Activated T-cell treated with anti-CD3 and anti-CD28 coated beads for 1 hour (primary cell): ENCODE measurements around the gene ADRA2C.

Experiments used
- DNase-seq: peaks from one replicate; pipeline ENCODE4 v3.0.0-alpha.2; 2020; ENCODE audit warnings: low read depth

ADRA2C gene

GRCh38 chr4:3797831-3798790 lies 31.9 kb downstream of the ADRA2C start:
- no peak for DNase-seq

- no peak for DNase-seq
These were observed 33.3 kb downstream of the ADRA2C start for GRCh38 chr4:3799496-3799895.

- no peak for DNase-seq
These were observed 34.2 kb downstream of the ADRA2C start for GRCh38 chr4:3800351-3800750.

DNA sequence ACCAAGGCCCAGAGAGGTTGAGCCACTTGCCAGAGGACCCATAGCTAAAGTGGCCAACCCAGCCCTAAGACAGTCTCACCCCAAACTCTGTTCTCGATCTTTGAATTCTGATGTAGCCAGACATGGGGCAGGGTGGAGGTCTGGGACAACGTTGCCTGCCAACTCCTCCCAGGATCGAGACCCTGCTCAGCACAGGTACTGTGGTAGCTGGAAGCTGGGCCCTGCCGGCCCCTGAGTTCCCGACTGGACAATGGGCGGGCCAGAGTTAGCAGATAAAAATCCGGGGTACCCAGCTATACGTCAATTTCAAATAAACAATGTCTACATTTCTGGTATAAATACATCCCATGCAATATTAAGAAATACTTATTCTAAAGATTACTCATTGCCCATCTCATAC lies 35.3 kb downstream of the ADRA2C start:
- no peak for DNase-seq

- no peak for DNase-seq
These were observed 35.9 kb downstream of the ADRA2C start for GRCh38 chr4:3801931-3802550.

- DNase-seq, result no peak
These were observed 36.6 kb downstream of the ADRA2C start for GRCh38 chr4:3802571-3803474.

DNA sequence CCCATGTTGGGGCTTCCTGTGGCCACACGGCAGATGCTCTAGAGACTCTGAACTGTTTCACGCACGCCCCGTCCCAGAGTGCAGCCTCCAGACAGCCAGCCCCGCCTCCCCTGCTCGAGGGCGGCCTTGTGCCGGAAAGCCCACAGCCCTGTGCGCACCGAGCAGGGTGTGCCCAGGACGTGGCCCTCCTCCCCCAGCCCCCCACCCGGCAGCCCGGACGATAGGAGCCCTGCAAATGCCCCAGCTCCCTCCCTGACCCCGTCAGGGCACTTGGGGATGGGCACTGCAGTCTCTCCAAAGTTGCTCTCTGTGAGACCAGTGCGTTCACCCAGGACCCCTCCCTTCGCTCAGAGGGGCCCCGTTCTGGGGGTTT lies 37.3 kb downstream of the ADRA2C start:
- no peak for DNase-seq

DNA sequence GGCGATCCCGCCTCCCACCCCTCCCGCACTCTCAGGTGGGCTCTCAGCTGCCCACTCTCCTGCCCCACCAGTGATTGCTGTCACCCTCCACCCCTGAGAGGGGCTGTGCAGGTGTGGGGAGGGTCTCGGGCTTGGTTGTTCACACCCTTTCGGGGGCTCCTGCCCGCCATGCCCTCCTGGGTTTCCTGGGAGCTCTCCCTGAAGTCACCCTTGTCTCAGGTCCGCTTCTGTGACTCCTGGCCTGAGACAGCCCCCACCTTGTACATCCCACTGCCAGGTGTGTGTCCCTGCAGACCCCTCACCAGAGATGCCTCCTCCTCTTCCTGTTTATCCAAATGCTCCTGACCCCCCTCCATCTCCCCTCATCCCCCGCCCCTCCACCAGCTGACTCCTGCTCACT lies 37.8 kb downstream of the ADRA2C start:
- DNase-seq, result no peak

- no peak for DNase-seq
These were observed 38.8 kb downstream of the ADRA2C start for GRCh38 chr4:3805026-3805425.

- DNase-seq, result no peak
These were observed 39.5 kb downstream of the ADRA2C start for GRCh38 chr4:3805731-3806130.

DNA sequence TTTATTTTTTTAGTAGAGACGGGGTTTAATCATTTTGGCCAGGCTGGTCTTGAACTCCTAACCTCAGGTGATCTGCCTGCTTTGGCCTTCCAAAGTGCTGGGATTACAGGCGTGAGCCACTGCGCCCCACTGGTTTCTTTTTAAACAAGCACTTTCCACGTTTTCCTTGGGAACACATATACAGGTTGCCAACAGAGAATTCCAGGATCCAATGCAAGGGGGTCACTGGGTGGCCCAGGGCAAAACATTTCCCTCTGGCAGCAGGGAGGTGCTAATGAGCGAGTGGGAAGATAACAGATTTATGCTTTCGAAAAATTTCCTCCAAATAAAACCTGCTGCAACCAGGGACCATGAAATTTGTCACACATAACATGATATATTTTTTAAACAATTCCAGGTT lies 41.1 kb downstream of the ADRA2C start:
- DNase-seq, result no peak

DNA sequence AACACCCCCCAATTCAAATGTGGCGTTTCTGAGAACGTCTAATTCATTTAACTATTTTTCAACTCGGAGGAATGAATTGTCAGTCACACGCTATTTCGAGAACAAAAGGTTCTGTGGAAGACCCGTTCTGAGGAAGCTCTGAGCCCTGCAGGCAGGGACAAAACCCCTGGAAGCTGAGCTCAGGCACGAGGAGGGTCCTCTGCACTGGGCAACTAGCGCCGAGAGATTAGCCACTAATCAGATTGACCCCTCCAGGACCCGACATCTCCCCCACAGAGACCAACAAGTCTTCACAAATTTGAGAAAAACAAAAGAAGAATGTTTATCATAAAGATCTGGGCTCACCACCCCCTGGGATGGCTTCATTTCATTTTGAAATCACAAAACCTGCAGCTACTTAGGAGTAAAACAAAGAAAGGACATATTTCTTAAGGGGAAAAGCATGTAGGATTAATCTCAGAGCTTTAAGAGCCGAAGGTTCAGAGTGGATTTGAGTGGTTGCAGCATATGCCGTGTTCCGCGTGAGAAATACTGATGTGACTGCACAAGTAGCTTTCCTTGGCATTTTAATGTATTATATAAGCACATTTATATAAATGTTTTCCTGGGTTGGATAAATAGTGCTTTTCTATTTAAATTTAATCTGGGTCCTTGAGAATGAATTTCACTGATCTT lies 41.8 kb downstream of the ADRA2C start:
- no peak for DNase-seq

- DNase-seq, result no peak
These were observed 42.4 kb downstream of the ADRA2C start for GRCh38 chr4:3808597-3808996.

- DNase-seq, result no peak
These were observed 42.8 kb downstream of the ADRA2C start for GRCh38 chr4:3809028-3809427.

DNA sequence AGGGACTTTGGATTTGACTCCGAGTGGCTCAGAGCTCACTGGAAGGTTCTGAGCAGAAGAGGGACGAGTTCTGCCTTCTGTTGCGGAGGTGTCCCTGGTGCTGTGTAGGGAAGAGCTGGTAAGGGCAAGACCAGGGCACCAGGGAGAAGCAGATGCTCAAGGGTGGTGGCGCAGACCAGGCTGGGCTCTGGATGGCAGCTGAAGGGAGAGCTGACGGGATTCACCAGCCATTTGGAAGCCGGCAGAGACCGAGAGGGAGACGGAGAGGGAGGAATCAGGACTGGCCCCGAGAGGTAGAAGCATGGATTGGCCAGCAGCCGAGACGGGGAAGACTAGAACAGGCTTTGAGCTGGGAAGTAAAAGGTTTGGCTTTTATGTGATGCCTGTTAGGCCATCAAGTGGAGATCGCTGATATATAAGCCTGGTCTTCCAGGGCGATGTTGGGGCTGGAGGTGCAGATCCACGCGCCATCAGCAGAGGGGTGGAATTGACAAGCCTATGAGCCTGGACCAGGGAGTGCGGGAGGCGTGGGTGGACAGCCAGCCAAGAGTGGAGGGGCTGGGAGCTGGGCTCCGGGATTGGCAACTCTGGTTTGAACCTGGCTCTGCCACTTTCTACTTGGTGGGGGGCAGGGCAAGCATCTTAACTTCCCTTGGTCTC lies 43.4 kb downstream of the ADRA2C start:
- DNase-seq, result no peak

DNA sequence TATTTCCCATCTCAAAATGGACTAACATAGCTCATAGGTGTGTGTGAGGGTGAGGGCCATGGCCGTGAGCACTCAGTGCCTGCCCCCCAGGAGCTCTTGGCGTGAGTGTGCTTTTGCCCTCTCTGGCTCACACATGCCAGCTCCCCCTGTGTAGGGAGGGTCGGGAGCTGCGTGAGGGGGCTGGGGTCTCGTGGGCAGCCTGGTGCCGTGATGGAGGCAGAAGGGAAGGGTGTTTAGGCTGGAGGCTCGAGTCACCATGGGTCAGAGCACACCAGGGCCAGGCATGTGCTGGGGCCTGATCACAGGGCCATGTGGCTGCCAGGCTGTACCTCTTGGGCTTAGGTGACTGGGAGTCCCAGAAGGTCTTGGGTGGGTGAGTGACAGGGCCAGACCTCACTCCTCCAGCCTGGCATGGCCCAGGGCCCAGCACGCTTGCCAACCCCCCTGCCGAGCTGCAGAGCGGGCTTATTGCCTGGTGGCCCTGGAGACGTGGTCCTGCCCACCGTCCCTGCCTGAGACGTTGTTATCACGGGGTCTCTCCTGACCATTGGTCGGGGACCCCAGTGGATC lies 44.0 kb downstream of the ADRA2C start:
- DNase-seq, result no peak

DNA sequence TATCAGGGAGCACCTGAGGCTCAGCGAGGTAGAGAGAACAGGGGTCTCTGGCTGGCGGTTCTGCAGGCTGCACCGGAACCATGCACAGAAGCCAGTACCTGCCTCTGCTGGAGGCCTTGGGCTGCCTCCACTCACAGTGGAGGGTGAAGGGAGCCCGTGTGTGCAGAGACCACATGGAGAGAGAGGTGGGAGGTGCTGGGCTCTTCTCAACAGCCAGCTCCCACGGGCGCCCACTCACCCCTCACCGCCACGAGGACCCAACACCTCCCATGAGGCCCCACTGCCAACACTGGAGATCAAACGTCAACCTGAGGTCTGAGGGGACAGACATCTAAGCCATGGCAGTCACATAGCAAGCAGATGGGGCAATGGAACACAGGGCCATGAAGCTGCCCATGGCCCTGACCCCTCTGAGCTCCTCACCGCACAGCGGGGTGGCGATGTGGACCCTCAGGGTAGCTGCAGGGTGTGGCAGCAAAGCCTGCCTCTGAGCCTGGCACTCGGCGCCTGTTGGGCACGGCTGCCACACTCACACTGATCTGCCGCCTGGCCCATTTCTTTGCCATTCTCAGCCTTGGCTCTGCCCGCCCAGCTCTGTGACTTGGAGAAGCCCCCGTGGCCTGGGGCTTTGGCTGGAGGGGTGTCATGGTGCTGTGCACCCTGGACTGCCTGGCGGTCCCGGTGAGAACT lies 44.8 kb downstream of the ADRA2C start:
- DNase-seq, result no peak

DNA sequence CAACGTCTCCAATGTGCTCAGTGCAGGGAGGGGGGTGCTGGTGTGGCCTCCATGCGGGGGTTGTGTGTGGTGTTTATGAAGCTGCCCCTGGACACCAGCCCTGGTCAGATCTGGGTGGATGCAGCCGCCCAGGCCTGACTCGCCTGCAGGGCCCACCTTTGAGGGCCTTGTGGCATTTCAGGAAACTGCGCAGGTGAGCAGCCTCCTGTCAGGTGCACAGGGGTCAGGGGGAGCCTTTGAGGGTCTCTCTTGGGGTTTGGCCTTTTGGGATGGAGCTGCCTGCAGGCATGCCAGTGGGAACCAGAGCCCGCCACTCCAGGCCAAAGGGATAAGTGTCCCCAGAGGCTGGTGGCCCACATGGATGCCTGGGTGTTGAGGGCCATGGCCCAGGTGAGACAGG lies 45.4 kb downstream of the ADRA2C start:
- no peak for DNase-seq

DNA sequence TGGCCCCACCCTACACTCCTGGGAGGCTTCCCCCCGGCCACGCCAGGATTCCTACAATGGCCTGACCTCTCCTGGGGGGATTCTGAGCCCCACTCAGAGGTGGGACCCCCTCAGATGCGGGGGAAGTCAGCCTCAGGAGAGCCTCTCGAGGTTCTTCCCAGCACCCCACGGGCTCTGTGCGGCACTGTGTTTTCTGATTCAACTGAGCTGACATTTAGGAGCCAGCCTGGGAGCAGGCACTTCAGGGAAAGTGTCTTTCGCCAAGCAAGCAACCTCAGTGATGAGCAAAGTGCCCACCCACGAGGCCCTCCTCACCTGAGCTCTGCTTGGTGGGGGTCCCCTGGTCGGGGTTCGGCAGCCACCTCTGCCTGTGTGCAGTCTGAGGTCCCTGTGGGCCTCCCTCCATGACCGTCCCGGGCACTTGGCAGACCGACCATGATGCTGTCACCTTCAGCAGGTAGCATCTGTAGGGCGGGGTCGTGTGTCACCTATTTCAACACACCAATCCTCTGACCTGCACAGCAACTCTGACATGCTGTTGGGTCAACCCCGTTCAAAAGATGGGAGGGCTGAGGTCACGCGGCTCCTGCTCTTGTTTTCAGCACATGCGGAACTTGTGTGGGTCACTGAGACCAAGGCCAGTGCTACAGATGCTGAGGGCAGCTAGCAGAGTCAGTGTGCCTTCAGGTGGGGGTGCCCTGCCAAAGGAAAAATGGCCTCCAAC lies 46.2 kb downstream of the ADRA2C start:
- no peak for DNase-seq
